Type B pancreatic cell (in vitro differentiated cells): ENCODE results near the gene PRDM12. TPM values are rescaled to one million over a fixed set of nuclear protein-coding genes. Genes with fewer than 3 reads are reported as not detected.

Source experiments
- DNase-seq: peaks from one replicate; pipeline ENCODE4 v3.0.0; 2021; ENCODE audit warnings: mixed read lengths; ENCODE audit not compliant: unreplicated experiment; ENCODE audit errors: extremely low spot score
- H3K27ac Mint-ChIP-seq: 2 replicates; pipeline ENCODE4 v1.8.0; 2021; ENCODE audit warnings: mild to moderate bottlenecking, mixed read lengths
- H3K27me3 Mint-ChIP-seq: 2 replicates; pipeline ENCODE4 v1.8.0; 2021; ENCODE audit warnings: mixed read lengths
- H3K36me3 Mint-ChIP-seq: 2 replicates; pipeline ENCODE4 v1.8.0; 2021; ENCODE audit warnings: mixed read lengths
- H3K4me1 Mint-ChIP-seq: one replicate; pipeline ENCODE4 v1.8.0; 2021; ENCODE audit warnings: mixed read lengths; ENCODE audit not compliant: unreplicated experiment
- H3K4me3 Mint-ChIP-seq: 2 replicates; pipeline ENCODE4 v1.8.0; 2021; ENCODE audit warnings: mild to moderate bottlenecking, mixed read lengths
- H3K9me3 Mint-ChIP-seq: 2 replicates; pipeline ENCODE4 v1.8.0; 2021; ENCODE audit warnings: mixed read lengths
- total RNA-seq: library from RNA; stranded (reverse); gene quantifications from 2 replicates; pipeline ENCODE4 v1.2.1, GENCODE V29; 2021; ENCODE audit warnings: low replicate concordance
- TF ChIP-seq, protein P1 (sequence below): fragments of 200-600 bp; sonication (generic); conservative IDR thresholded peaks from 2 replicates; pipeline ENCODE4 v1.5.0; 2021; ENCODE audit warnings: antibody characterized with exemption, mild to moderate bottlenecking

Gene PRDM12
- total RNA-seq, 1 donor from 2014 or later, result 0.34 TPM

DNA sequence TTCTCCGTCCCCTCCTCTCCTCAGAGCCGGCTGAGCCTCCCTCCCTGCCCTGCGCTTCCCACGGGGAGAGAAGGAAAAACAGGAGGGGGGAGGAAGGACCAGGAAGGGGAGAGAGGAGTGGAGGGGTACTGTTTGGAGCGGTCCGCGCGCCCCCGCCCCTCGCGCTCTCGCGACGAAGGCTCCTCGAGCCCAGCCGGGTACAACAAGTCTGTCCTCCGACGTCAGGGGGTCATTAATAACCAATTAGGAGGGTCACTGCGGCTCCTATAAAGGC lies 480 bp upstream of the PRDM12 start:
- TF ChIP-seq, protein P1, sequence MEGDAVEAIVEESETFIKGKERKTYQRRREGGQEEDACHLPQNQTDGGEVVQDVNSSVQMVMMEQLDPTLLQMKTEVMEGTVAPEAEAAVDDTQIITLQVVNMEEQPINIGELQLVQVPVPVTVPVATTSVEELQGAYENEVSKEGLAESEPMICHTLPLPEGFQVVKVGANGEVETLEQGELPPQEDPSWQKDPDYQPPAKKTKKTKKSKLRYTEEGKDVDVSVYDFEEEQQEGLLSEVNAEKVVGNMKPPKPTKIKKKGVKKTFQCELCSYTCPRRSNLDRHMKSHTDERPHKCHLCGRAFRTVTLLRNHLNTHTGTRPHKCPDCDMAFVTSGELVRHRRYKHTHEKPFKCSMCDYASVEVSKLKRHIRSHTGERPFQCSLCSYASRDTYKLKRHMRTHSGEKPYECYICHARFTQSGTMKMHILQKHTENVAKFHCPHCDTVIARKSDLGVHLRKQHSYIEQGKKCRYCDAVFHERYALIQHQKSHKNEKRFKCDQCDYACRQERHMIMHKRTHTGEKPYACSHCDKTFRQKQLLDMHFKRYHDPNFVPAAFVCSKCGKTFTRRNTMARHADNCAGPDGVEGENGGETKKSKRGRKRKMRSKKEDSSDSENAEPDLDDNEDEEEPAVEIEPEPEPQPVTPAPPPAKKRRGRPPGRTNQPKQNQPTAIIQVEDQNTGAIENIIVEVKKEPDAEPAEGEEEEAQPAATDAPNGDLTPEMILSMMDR, result no peak

DNA sequence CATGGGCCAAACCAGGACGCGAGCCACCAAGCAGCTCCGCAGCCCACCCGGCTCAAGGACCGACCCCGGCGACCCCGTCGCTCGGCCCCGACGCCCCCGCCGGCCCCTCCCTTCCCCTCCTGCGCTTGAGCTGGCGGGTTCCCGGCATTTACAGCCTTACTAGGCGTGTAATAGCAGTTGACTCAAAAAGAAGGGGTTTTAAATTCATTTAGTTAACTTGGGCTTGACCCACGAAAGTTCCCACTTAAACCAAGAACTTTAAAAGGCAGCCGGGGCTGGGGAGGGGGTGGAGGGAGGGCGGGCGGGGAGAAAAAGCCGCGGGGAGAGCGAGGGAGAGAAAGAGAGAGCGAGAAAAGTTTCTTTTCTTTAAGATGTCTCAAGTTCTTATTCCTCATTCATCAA lies 636 bp downstream of the PRDM12 start:
- H3K27me3 Mint-ChIP-seq, result peaks cover 82% of the 10 kb centered on the region
- H3K4me3 Mint-ChIP-seq, result peak overlapping the region; percentile 68
- H3K4me1 Mint-ChIP-seq, result peaks cover 8% of the 10 kb centered on the region
- DNase-seq, result no peak
- no peaks in the 10 kb centered on the region for H3K9me3 Mint-ChIP-seq
- TF ChIP-seq, protein P1, result no peak
- no peak overlapping the region for H3K27ac Mint-ChIP-seq
- H3K36me3 Mint-ChIP-seq, result no peaks in the 10 kb centered on the region

More for the DNA sequence above, 480 bp upstream of the PRDM12 start:
- no peaks in the 10 kb centered on the region for H3K9me3 Mint-ChIP-seq
- H3K36me3 Mint-ChIP-seq, result no peaks in the 10 kb centered on the region
- H3K4me3 Mint-ChIP-seq, result peak overlapping the region; percentile 55
- peaks cover 8% of the 10 kb centered on the region for H3K4me1 Mint-ChIP-seq
- DNase-seq, result no peak
- H3K27ac Mint-ChIP-seq, result no peak overlapping the region
- H3K27me3 Mint-ChIP-seq, result peaks cover 84% of the 10 kb centered on the region

GRCh38 chr9:130665431-130666392 lies 1.3 kb downstream of the PRDM12 start:
- H3K4me3 Mint-ChIP-seq, result peak overlapping the region; percentile 68
- H3K36me3 Mint-ChIP-seq, result no peaks in the 10 kb centered on the region

GRCh38 chr9:130666393-130667119 lies 2.2 kb downstream of the PRDM12 start:
- Mint-ChIP-seq H3K4me3 (peak overlapping the region; percentile 31), H3K36me3 (no peaks in the 10 kb centered on the region), H3K27ac (no peak overlapping the region), H3K9me3 (no peaks in the 10 kb centered on the region), H3K4me1 (peaks cover 8% of the 10 kb centered on the region), H3K27me3 (peaks cover 92% of the 10 kb centered on the region)
- TF ChIP-seq, protein P1, result no peak
- no peak for DNase-seq

More at GRCh38 chr9:130665431-130666392, 1.3 kb downstream of the PRDM12 start:
- Mint-ChIP-seq H3K9me3 (no peaks in the 10 kb centered on the region), H3K27ac (no peak overlapping the region), H3K4me1 (peaks cover 8% of the 10 kb centered on the region), H3K27me3 (peaks cover 85% of the 10 kb centered on the region)
- DNase-seq, result no peak
- TF ChIP-seq, protein P1, result peak; percentile 47

- Mint-ChIP-seq H3K9me3 (no peaks in the 10 kb centered on the region), H3K4me1 (peaks cover 8% of the 10 kb centered on the region), H3K27me3 (peaks cover 91% of the 10 kb centered on the region), H3K4me3 (no peak overlapping the region), H3K27ac (no peak overlapping the region), H3K36me3 (no peaks in the 10 kb centered on the region)
- DNase-seq, result no peak
- TF ChIP-seq, protein P1, result no peak
Measured at GRCh38 chr9:130667120-130667435, 2.7 kb downstream of the PRDM12 start.
